K562 (cell line): ENCODE data around the gene RPL28. TPM values are rescaled to one million over a fixed set of nuclear protein-coding genes. Genes with fewer than 3 reads are reported as not detected.

Source experiments
- ATAC-seq: fragments of 200-7000 bp; cut with Tn5 transposase; 3 replicates; pipeline ENCODE4 v1.9.1; 2020; ENCODE audit warnings: moderate library complexity
- BruUV-seq: library from RNA; stranded (reverse); fragments of 400-500 nt; replicated peaks from 2 replicates; lab custom pipeline; 2021; lab: Mats Ljungman, UMichigan
- CTCF ChIA-PET: fragments of 300-600 bp; formaldehyde crosslinking; extraction: SDS; loops from one replicate; lab custom pipeline; 2021; ENCODE audit warnings: low intra/inter-chr PET ratio; lab: Yijun Ruan, JAX
- POLR2A ChIA-PET: fragments of 300-600, 350-650 bp; sonication (Branson Sonifier 250); formaldehyde crosslinking; extraction: SDS; loops from one replicate; lab custom pipeline; 2021; ENCODE audit warnings: antibody characterized with exemption, inconsistent platforms; lab: Yijun Ruan, JAX
- DNase-seq, 4 experiments: peaks; one replicate each; pipeline versions ENCODE4 v3.0.0 to v3.0.0-alpha.2; 2011 to 2018; ENCODE audit warnings: low spot score in 3 of 4, mixed read lengths in 3 of 4; ENCODE audit errors: extremely low read depth in 1 of 4
- FAIRE-seq: peaks from 2 replicates; lab custom pipeline; 2011; peaks lifted over from hg19 to GRCh38; lab: Jason Lieb, UNC
- H2AFZ ChIP-seq: 2 replicates; pipeline ENCODE4 v1.6.0; 2011; ENCODE audit warnings: low read depth, low read length, control low read depth, inconsistent platforms
- H3K27ac ChIP-seq: fragments of 200-600 bp; 3 replicates; pipeline ENCODE4 v1.8.0; 2011; ENCODE audit warnings: low read depth, mild to moderate bottlenecking, control low read depth, inconsistent platforms, low read length, moderate library complexity, mixed read lengths; ENCODE audit errors: extremely low read depth
- H3K27me3 ChIP-seq, 2 experiments: fragments of 300-600 bp in 1 of 2; 2 replicates in 1 of 2; 3 replicates in 1 of 2; pipeline versions ENCODE4 v1.6.0 to v1.8.0; 2011; ENCODE audit warnings: inconsistent platforms in 2 of 2, low read length in 2 of 2, mild to moderate bottlenecking in 1 of 2, mixed read lengths in 1 of 2, moderate library complexity in 1 of 2; ENCODE audit not compliant: control insufficient read depth in 2 of 2, insufficient read depth in 2 of 2
- H3K36me3 ChIP-seq: fragments of 300-600 bp; 3 replicates; pipeline ENCODE4 v1.8.0; 2011; ENCODE audit warnings: mild to moderate bottlenecking, low read length, inconsistent platforms; ENCODE audit not compliant: control insufficient read depth, insufficient read depth
- H3K4me1 ChIP-seq, 2 experiments: fragments of 200-600 bp in 1 of 2; replicated peaks in 1 of 2; 2 replicates in 1 of 2; 3 replicates in 1 of 2; pipeline versions ENCODE4 v1.5.1 to v1.8.0; 2011; ENCODE audit warnings: inconsistent platforms in 2 of 2, low read length in 2 of 2, mild to moderate bottlenecking in 1 of 2, mixed read lengths in 1 of 2, moderate library complexity in 1 of 2; ENCODE audit not compliant: control insufficient read depth in 2 of 2, insufficient read depth in 2 of 2
- H3K4me2 ChIP-seq: 2 replicates; pipeline ENCODE4 v1.6.1; 2011; ENCODE audit warnings: low read length, control low read depth, inconsistent platforms, mixed read lengths; ENCODE audit not compliant: insufficient read depth
- H3K4me3 ChIP-seq: fragments of 200-600 bp; sonication (generic), shearing (Covaris generic); 2 replicates; pipeline ENCODE4 v1.5.1; 2016; ENCODE audit warnings: control low read depth, inconsistent platforms
- H3K79me2 ChIP-seq: fragments of 200-600 bp; 3 replicates; pipeline ENCODE4 v1.8.0; 2011; ENCODE audit warnings: low read length, inconsistent platforms; ENCODE audit not compliant: control insufficient read depth, insufficient read depth
- H3K9ac ChIP-seq, 2 experiments: 2 replicates each; pipeline versions ENCODE4 v1.6.0 to v1.6.1; 2011; ENCODE audit warnings: low read depth in 2 of 2, low read length in 2 of 2, control low read depth in 1 of 2, inconsistent platforms in 1 of 2, mild to moderate bottlenecking in 1 of 2, mixed read lengths in 1 of 2; ENCODE audit not compliant: insufficient read depth in 1 of 2
- H3K9me1 ChIP-seq: one replicate; pipeline ENCODE4 v1.6.0; 2011; ENCODE audit warnings: inconsistent platforms, mild to moderate bottlenecking, low read length, moderate library complexity; ENCODE audit not compliant: control insufficient read depth, insufficient read depth
- H3K9me3 ChIP-seq: replicated peaks from 2 replicates; pipeline ENCODE4 v1.5.1; 2011; ENCODE audit warnings: low read depth, low read length, inconsistent platforms; ENCODE audit not compliant: control insufficient read depth, insufficient read depth
- H4K20me1 ChIP-seq: replicated peaks from 2 replicates; pipeline ENCODE4 v1.6.1; 2011; ENCODE audit warnings: low read length, inconsistent platforms, mixed read lengths; ENCODE audit not compliant: control insufficient read depth, insufficient read depth
- BRCA1 ChIP-seq, 2 experiments: fragments of 450-650 bp in 1 of 2; sonication (generic) in 1 of 2; formaldehyde crosslinking in 1 of 2; IDR thresholded peaks; 2 replicates each; pipeline versions ENCODE4 v1.5.0 to v1.6.1; 2017 to 2020; ENCODE audit warnings: mild to moderate bottlenecking in 1 of 2, missing genetic modification reagents in 1 of 2
- KLF6 ChIP-seq: fragments of 250-450 bp; sonication (Bioruptor Pico); IDR thresholded peaks from 2 replicates; pipeline ENCODE4 v1.4.0; 2020; ENCODE audit warnings: mild to moderate bottlenecking, moderate library complexity, borderline replicate concordance
- NUFIP1 ChIP-seq: fragments of 450-650 bp; IDR thresholded peaks from 2 replicates; pipeline ENCODE4 v1.6.1; 2018; ENCODE audit not compliant: partially characterized antibody
- POLR2G ChIP-seq: fragments of 200-400 bp; formaldehyde crosslinking; IDR thresholded peaks from 2 replicates; pipeline ENCODE4 v1.6.1; 2017; ENCODE audit warnings: low read depth, mild to moderate bottlenecking, antibody characterized with exemption, low read length, moderate library complexity
- ZBTB7A ChIP-seq: IDR thresholded peaks from 2 replicates; pipeline ENCODE4 v1.6.1; 2011; ENCODE audit warnings: low read depth, mild to moderate bottlenecking, low read length, moderate library complexity, borderline replicate concordance; ENCODE audit not compliant: control insufficient read depth
- ZNF274 ChIP-seq: IDR thresholded peaks from 2 replicates; pipeline ENCODE4 v1.6.1; 2011; ENCODE audit warnings: low read depth, mild to moderate bottlenecking, low read length, moderate library complexity, borderline replicate concordance
- WGBS: fragments of 100-300 bp; shearing (Covaris generic); methylation state at CpG from one replicate; pipeline ENCODE4 v1.1.6; 2016; ENCODE audit warnings: low coverage, mixed read lengths; ENCODE audit not compliant: insufficient coverage; ENCODE audit errors: missing lambda C conversion rate; 5-methylcytosine and 5-hydroxymethylcytosine counted together
- in situ Hi-C: fragments of 300-500 bp; cut with MboI; formaldehyde crosslinking; loops from 4 replicates; pipeline ENCODE4 v1.15.0; 2018; ENCODE audit warnings: inconsistent platforms, mixed read lengths
- intact Hi-C: fragments of 100-400 bp; cut with micrococcal nuclease; formaldehyde crosslinking; loops from 2 replicates; pipeline ENCODE4 v1.14.2; 2022
- polyA plus RNA-seq, 8 experiments: library from polyadenylated mRNA; depleted of rRNA in 4 of 8; stranded (reverse) in 5 of 8; unstranded in 3 of 8; fragments of >200 nt; fragmentation: Nextera tagmentation in 2 of 8; fragmentation: Illumina TruSeq in 1 of 8; extraction: Ambion mirVana in 2 of 8; extraction: Trizol in 1 of 8; gene quantifications; 2 replicates each; pipeline versions ENCODE4 v1.2.1 to v1.2.3, GENCODE V29; 2011 to 2014; ENCODE audit warnings: inconsistent platforms in 1 of 8, missing spikeins in 1 of 8
- total RNA-seq, 7 experiments: library from RNA; depleted of rRNA in 6 of 7; stranded (reverse); fragments of >200 nt in 6 of 7; fragmentation: Illumina TruSeq in 2 of 7; extraction: Trizol in 2 of 7; gene quantifications; 2 replicates each; pipeline versions ENCODE4 v1.2.1 to v1.2.3, GENCODE V29; 2011 to 2021; ENCODE audit warnings: low replicate concordance in 1 of 7
- TF ChIP-seq, protein P1 (sequence below): fragments of 450-650 bp; IDR thresholded peaks from 2 replicates; pipeline ENCODE4 v1.6.1; 2016; ENCODE audit warnings: missing biosample characterization, missing genetic modification characterization
- TF ChIP-seq, protein P2 (sequence below), 2 experiments: IDR thresholded peaks; 2 replicates each; pipeline ENCODE4 v1.6.1; 2011; ENCODE audit warnings: borderline replicate concordance in 1 of 2, control low read depth in 1 of 2, low read depth in 1 of 2, low read length in 1 of 2, mild to moderate bottlenecking in 1 of 2, mixed read lengths in 1 of 2, moderate library complexity in 1 of 2; ENCODE audit not compliant: insufficient read depth in 1 of 2, insufficient read length in 1 of 2, poor library complexity in 1 of 2, severe bottlenecking in 1 of 2; ENCODE audit errors: extremely low read depth in 1 of 2
- TF ChIP-seq, protein P3 (sequence below): IDR thresholded peaks from 2 replicates; pipeline ENCODE4 v1.6.1; 2011; ENCODE audit warnings: borderline replicate concordance, low read depth, mild to moderate bottlenecking, moderate library complexity, low read length; ENCODE audit not compliant: insufficient read depth, poor library complexity, severe bottlenecking
- TF ChIP-seq, protein P4 (sequence below): fragments of 200-800 bp; sonication (Bioruptor generic); IDR thresholded peaks from 2 replicates; pipeline ENCODE4 v1.6.1; 2017; ENCODE audit warnings: missing genetic modification characterization, missing compliant biosample characterization

Gene RPL28
- total and polyA plus RNA-seq, 9 of the 15 experiments (the other 6 are each of a cell fraction or from before 2014, with no cell fraction given), result 124 to 3,106 (median 622) TPM

DNA sequence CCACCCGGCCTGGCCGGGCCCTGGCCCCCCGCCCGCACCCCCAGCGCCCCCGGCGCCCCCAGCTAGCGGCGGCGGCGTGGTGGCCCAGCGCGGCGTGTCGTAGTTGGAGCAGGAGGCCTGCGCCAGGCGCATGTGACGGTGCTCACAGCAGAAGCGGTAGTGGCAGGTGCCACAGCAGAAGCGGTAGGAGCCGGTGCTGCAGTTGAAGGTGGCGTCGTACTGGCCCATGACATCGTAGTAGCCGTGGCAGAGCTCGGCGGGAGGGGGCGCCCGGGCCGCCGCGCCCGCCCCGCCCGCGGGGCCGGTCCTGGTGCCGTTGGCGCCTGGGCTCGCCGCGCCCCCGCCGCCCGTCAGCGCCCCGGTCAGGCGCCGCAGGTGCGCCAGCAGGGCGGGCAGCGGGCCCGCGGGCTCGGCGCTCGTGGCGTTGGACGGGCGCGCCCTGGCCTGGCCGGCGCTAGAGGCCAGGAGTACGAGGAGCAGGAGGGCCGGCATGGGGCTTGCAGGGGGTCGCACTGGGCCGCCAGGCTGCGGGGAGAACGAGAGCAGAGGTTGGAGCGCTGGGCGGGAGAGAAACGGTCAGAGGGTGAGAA, 56.7 kb downstream of the RPL28 start:
- POLR2A ChIA-PET, result no interaction called here
- peak in 3 of 4 experiments; percentile 27 to 73 (median 71) for DNase-seq
- H3K79me2 ChIP-seq, result no peaks in the 10 kb centered on the region
- H3K4me2 ChIP-seq, result peak overlapping the region; percentile 44; the same call in 1 of the 2 replicates
- H3K9ac ChIP-seq, result peak overlapping the region in 1 of 2 experiments; percentile 61; a peak in 2 of 4 replicates
- ATAC-seq, result no peak
- H3K36me3 ChIP-seq, result no peaks in the 10 kb centered on the region
- BruUV-seq, result no TSS peak
- intact Hi-C loops (no loop called here), in situ Hi-C loops (loop anchor here (25.0 kb wide), 1 partner anchor 780 kb away; the partner anchor contains the start of gene LILRB4)
- no peak overlapping the region for H3K27ac ChIP-seq
- H3K27me3 ChIP-seq, result peaks cover 6 to 26% of the 10 kb centered on the region in 2 experiments
- no peaks in the 10 kb centered on the region for H3K9me3 ChIP-seq
- 0 out of 2 replicates have a peak overlapping the region, but pooled peaks have one; percentile 48 for H2AFZ ChIP-seq
- no peaks in the 10 kb centered on the region for H3K9me1 ChIP-seq
- 0 out of 2 replicates have a peak overlapping the region, but pooled peaks have one; percentile 0 for H3K4me3 ChIP-seq
- peaks cover 21 to 56% of the 10 kb centered on the region in 2 experiments for H3K4me1 ChIP-seq
- TF ChIP-seq ZBTB7A, result peak; percentile 30; the same call in 1 of the 2 replicates
- TF ChIP-seq NUFIP1, result no peak
- TF ChIP-seq, protein P1, sequence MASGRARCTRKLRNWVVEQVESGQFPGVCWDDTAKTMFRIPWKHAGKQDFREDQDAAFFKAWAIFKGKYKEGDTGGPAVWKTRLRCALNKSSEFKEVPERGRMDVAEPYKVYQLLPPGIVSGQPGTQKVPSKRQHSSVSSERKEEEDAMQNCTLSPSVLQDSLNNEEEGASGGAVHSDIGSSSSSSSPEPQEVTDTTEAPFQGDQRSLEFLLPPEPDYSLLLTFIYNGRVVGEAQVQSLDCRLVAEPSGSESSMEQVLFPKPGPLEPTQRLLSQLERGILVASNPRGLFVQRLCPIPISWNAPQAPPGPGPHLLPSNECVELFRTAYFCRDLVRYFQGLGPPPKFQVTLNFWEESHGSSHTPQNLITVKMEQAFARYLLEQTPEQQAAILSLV (tag), result no peak
- TF ChIP-seq, protein P2, sequence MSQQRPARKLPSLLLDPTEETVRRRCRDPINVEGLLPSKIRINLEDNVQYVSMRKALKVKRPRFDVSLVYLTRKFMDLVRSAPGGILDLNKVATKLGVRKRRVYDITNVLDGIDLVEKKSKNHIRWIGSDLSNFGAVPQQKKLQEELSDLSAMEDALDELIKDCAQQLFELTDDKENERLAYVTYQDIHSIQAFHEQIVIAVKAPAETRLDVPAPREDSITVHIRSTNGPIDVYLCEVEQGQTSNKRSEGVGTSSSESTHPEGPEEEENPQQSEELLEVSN (IDR thresholded peaks at IDR 0.05; ENCODE audit: borderline replicate concordance in 1 of 2, extremely low read depth in 1 of 2, insufficient read depth in 1 of 2, insufficient read length in 1 of 2, low read depth in 1 of 2, low read length in 1 of 2, poor library complexity in 1 of 2, severe bottlenecking in 1 of 2), result peak in 1 of 2 experiments; percentile 36
- TF ChIP-seq, protein P3, sequence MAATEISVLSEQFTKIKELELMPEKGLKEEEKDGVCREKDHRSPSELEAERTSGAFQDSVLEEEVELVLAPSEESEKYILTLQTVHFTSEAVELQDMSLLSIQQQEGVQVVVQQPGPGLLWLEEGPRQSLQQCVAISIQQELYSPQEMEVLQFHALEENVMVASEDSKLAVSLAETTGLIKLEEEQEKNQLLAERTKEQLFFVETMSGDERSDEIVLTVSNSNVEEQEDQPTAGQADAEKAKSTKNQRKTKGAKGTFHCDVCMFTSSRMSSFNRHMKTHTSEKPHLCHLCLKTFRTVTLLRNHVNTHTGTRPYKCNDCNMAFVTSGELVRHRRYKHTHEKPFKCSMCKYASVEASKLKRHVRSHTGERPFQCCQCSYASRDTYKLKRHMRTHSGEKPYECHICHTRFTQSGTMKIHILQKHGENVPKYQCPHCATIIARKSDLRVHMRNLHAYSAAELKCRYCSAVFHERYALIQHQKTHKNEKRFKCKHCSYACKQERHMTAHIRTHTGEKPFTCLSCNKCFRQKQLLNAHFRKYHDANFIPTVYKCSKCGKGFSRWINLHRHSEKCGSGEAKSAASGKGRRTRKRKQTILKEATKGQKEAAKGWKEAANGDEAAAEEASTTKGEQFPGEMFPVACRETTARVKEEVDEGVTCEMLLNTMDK, result no peak
- no peak for TF ChIP-seq BRCA1 (IDR thresholded peaks at IDR 0.05)
- TF ChIP-seq BRCA1 (CRISPR knock-in tag; IDR thresholded peaks at IDR 0.05), result no peak
- TF ChIP-seq KLF6 (CRISPR knock-in tag), result no peak
- no peak for TF ChIP-seq ZNF274
- TF ChIP-seq POLR2G, result 0 out of 2 replicates have a peak, but pooled peaks have one; percentile 30
- TF ChIP-seq, protein P4, sequence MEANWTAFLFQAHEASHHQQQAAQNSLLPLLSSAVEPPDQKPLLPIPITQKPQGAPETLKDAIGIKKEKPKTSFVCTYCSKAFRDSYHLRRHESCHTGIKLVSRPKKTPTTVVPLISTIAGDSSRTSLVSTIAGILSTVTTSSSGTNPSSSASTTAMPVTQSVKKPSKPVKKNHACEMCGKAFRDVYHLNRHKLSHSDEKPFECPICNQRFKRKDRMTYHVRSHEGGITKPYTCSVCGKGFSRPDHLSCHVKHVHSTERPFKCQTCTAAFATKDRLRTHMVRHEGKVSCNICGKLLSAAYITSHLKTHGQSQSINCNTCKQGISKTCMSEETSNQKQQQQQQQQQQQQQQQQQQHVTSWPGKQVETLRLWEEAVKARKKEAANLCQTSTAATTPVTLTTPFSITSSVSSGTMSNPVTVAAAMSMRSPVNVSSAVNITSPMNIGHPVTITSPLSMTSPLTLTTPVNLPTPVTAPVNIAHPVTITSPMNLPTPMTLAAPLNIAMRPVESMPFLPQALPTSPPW, result peak; percentile 27; the same call in 1 of the 2 replicates
- WGBS, result 0% methylated on average over 30 of the region's 72 CpGs
- FAIRE-seq, result no peak
- H4K20me1 ChIP-seq, result peaks cover 10% of the 10 kb centered on the region
- CTCF ChIA-PET, result no interaction called here
